ENCODE measurements around the gene TRAIP. TPM values are rescaled to one million over a fixed set of nuclear protein-coding genes. Genes with fewer than 3 reads are reported as not detected.

The TRAIP gene
- total and polyA plus RNA-seq, 2 donors (not counting 1 experiment from before 2014, with no cell fraction given), result 5.0 to 8.7 TPM

- no peaks in the 10 kb centered on the region for H3K4me1 Mint-ChIP-seq
- H3K4me1 ChIP-seq (ENCODE audit: control insufficient read depth in 2 of 2, insufficient read depth in 2 of 2, low read length in 2 of 2), result no peaks in the 10 kb centered on the region
- no peaks in the 10 kb centered on the region for H4K20me1 ChIP-seq (ENCODE audit: control insufficient read depth, insufficient read depth, low read length, poor library complexity, severe bottlenecking)
- H3K9me3 Mint-ChIP-seq (ENCODE audit: insufficient read depth), result no peaks in the 10 kb centered on the region
- CTCF ChIA-PET, result no interaction called here
- no peak overlapping the region for H3K9ac ChIP-seq (ENCODE audit: low read length)
- H3K4me3 Mint-ChIP-seq, result no peak overlapping the region
- no peaks in the 10 kb centered on the region for H3K9me3 ChIP-seq (ENCODE audit: control extremely low read depth in 1 of 3, control insufficient read depth in 2 of 3, insufficient read depth in 1 of 3, low read length in 2 of 3)
- no peak for TF ChIP-seq EZH2 (IDR thresholded peaks at IDR 0.05; ENCODE audit: borderline replicate concordance, insufficient read depth, low read depth, low read length, poor library complexity, severe bottlenecking)
- TF ChIP-seq, protein P1, sequence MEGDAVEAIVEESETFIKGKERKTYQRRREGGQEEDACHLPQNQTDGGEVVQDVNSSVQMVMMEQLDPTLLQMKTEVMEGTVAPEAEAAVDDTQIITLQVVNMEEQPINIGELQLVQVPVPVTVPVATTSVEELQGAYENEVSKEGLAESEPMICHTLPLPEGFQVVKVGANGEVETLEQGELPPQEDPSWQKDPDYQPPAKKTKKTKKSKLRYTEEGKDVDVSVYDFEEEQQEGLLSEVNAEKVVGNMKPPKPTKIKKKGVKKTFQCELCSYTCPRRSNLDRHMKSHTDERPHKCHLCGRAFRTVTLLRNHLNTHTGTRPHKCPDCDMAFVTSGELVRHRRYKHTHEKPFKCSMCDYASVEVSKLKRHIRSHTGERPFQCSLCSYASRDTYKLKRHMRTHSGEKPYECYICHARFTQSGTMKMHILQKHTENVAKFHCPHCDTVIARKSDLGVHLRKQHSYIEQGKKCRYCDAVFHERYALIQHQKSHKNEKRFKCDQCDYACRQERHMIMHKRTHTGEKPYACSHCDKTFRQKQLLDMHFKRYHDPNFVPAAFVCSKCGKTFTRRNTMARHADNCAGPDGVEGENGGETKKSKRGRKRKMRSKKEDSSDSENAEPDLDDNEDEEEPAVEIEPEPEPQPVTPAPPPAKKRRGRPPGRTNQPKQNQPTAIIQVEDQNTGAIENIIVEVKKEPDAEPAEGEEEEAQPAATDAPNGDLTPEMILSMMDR (IDR thresholded peaks at IDR 0.05), result no peak
- no peak overlapping the region for H2AFZ ChIP-seq (ENCODE audit: insufficient read depth, low read depth, low read length, poor library complexity, severe bottlenecking)
- H3K4me3 ChIP-seq (ENCODE audit: control extremely low read depth in 1 of 5, extremely low read depth in 1 of 5, insufficient read depth in 1 of 5, low read depth in 2 of 5, low read length in 4 of 5), result no peak overlapping the region
- POLR2A ChIA-PET, result no interaction called here
- no peak overlapping the region for H3K4me2 ChIP-seq (replicated peaks; ENCODE audit: low read depth, low read length, poor library complexity, severe bottlenecking)
- H3K27ac ChIP-seq (ENCODE audit: low read length in 2 of 2), result no peak overlapping the region
- no peaks in the 10 kb centered on the region for H3K36me3 ChIP-seq (replicated peaks in 1 of 2; ENCODE audit: control extremely low read depth in 1 of 2, control insufficient read depth in 1 of 2, extremely low read depth in 1 of 2, insufficient read depth in 2 of 2, low read length in 1 of 2)
- no peaks in the 10 kb centered on the region for H3K79me2 ChIP-seq (ENCODE audit: control insufficient read depth, insufficient read depth, low read length)
- H3K27me3 ChIP-seq (replicated peaks in 1 of 4; ENCODE audit: control extremely low read depth in 1 of 4, control insufficient read depth in 3 of 4, insufficient read depth in 4 of 4, low read length in 3 of 4), result no peaks in the 10 kb centered on the region
- DNase-seq (no peak), ATAC-seq (ENCODE audit: low read depth) (no peak)
- peaks cover 6% of the 10 kb centered on the region for H3K27me3 Mint-ChIP-seq
- WGBS (ENCODE audit: insufficient coverage), result 100% methylated on average over 1 of the region's 2 CpGs
- intact Hi-C loops (cut with micrococcal nuclease), result no loop called here
- no peak overlapping the region for H3K27ac Mint-ChIP-seq
Observed at GRCh38 chr3:49879721-49880120, 23.4 kb upstream of the TRAIP start.

DNA sequence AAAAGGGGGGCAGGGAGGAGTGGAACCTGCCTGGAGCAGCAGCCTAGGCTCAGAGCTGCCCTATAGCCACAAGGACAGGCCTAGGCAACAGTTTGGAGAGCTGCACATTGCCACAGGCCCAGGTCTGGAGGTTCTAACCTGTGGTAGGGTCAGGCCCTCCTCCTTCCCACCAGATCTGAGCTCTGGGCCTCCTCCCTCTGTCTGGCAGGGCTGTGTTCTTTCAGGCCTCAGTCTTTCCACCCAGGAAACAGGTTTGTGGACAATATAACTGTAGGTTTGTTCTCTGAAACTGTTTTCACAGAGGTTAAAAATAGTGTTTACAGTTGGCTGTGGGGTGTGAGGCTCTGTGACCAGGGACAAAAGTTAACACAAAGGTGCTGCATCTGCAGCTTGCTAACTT, 22.3 kb upstream of the TRAIP start:
- Histone ChIP-seq H3K36me3 (replicated peaks in 1 of 2; ENCODE audit: control extremely low read depth in 1 of 2, control insufficient read depth in 1 of 2, extremely low read depth in 1 of 2, insufficient read depth in 2 of 2, low read length in 1 of 2) (no peaks in the 10 kb centered on the region), H3K9ac (ENCODE audit: low read length) (no peak overlapping the region), H3K4me1 (ENCODE audit: control insufficient read depth in 2 of 2, insufficient read depth in 2 of 2, low read length in 2 of 2) (no peaks in the 10 kb centered on the region), H4K20me1 (ENCODE audit: control insufficient read depth, insufficient read depth, low read length, poor library complexity, severe bottlenecking) (no peaks in the 10 kb centered on the region), H3K4me2 (replicated peaks; ENCODE audit: low read depth, low read length, poor library complexity, severe bottlenecking) (no peak overlapping the region), H3K79me2 (ENCODE audit: control insufficient read depth, insufficient read depth, low read length) (no peaks in the 10 kb centered on the region), H3K27me3 (replicated peaks in 1 of 4; ENCODE audit: control extremely low read depth in 1 of 4, control insufficient read depth in 3 of 4, insufficient read depth in 4 of 4, low read length in 3 of 4) (no peaks in the 10 kb centered on the region), H3K9me3 (ENCODE audit: control extremely low read depth in 1 of 3, control insufficient read depth in 2 of 3, insufficient read depth in 1 of 3, low read length in 2 of 3) (no peaks in the 10 kb centered on the region), H3K4me3 (ENCODE audit: control extremely low read depth in 1 of 5, extremely low read depth in 1 of 5, insufficient read depth in 1 of 5, low read depth in 2 of 5, low read length in 4 of 5) (no peak overlapping the region), H3K27ac (ENCODE audit: low read length in 2 of 2) (no peak overlapping the region), H2AFZ (ENCODE audit: insufficient read depth, low read depth, low read length, poor library complexity, severe bottlenecking) (no peak overlapping the region)
- ATAC-seq (ENCODE audit: low read depth), result no peak
- POLR2A ChIA-PET, result interaction anchor here (0.7 kb wide), 1 partner anchor 96 kb away, joined by 6 read pairs; no protein-coding TSS in a partner anchor
- H3K4me3 Mint-ChIP-seq, result no peak overlapping the region
- no peak overlapping the region for H3K27ac Mint-ChIP-seq
- DNase-seq, result no peak
- intact Hi-C loops (cut with micrococcal nuclease), result no loop called here
- CTCF ChIA-PET, result interaction anchor here (1.3 kb wide), 1 partner anchor 39 kb away, joined by 3 read pairs; no protein-coding TSS in a partner anchor
- peaks cover 6% of the 10 kb centered on the region for H3K27me3 Mint-ChIP-seq
- TF ChIP-seq, protein P1 (IDR thresholded peaks at IDR 0.05), result no peak
- TF ChIP-seq EZH2 (IDR thresholded peaks at IDR 0.05; ENCODE audit: borderline replicate concordance, insufficient read depth, low read depth, low read length, poor library complexity, severe bottlenecking), result no peak
- H3K4me1 Mint-ChIP-seq, result no peaks in the 10 kb centered on the region
- no peaks in the 10 kb centered on the region for H3K9me3 Mint-ChIP-seq (ENCODE audit: insufficient read depth)
